BLaER1 (cell line): Measurements from ENCODE around the gene G3BP1.
A peak's percentile ranks its signal among the peaks of the same experiment; 100 is the strongest.
"Not testable (repeated sequence)": the region's sequence is repeated elsewhere in the genome, so short reads cannot be mapped to it uniquely, and the experiment has no call there.

ENCODE experiments used
- H3K27ac ChIP-seq: shearing (Covaris generic); formaldehyde crosslinking; 2 replicates; pipeline ENCODE4 v1.8.1; 2022
- H3K27me3 ChIP-seq: shearing (Covaris generic); formaldehyde crosslinking; 2 replicates; pipeline ENCODE4 v1.8.1; 2022
- H3K36me3 ChIP-seq: shearing (Covaris generic); formaldehyde crosslinking; 2 replicates; pipeline ENCODE4 v1.8.1; 2022
- H3K4me1 ChIP-seq: shearing (Covaris generic); formaldehyde crosslinking; 2 replicates; pipeline ENCODE4 v1.8.1; 2022
- H3K4me2 ChIP-seq: shearing (Covaris generic); formaldehyde crosslinking; 2 replicates; pipeline ENCODE4 v1.8.1; 2022
- H3K4me3 ChIP-seq: shearing (Covaris generic); formaldehyde crosslinking; 2 replicates; pipeline ENCODE4 v1.8.1; 2022
- H3K9ac ChIP-seq: shearing (Covaris generic); formaldehyde crosslinking; 2 replicates; pipeline ENCODE4 v1.8.1; 2022
- H3K9me3 ChIP-seq: shearing (Covaris generic); formaldehyde crosslinking; 2 replicates; pipeline ENCODE4 v1.8.1; 2022
- H4K20me1 ChIP-seq: shearing (Covaris generic); formaldehyde crosslinking; 2 replicates; pipeline ENCODE4 v1.8.1; 2022
- Cebpa-rat ChIP-seq: shearing (Covaris generic); IDR thresholded peaks from 2 replicates; pipeline ENCODE4 v1.8.1; 2022

G3BP1 gene

GRCh38 chr5:151771259-151772028 is at the start of gene G3BP1:
G3BP1 (plus strand) TSS chr5:151771954; CDS start chr5:151786621, 14,667 bp downstream.
- H3K4me3 ChIP-seq, result peak within 1 kb of the TSS; percentile 93
- no peaks in the 10 kb centered on the region for H3K27me3 ChIP-seq
- H3K4me1 ChIP-seq, result peaks cover 45% of the 10 kb centered on the region
- peak; percentile 96 for TF ChIP-seq Cebpa-rat
- H3K9ac ChIP-seq, result peak within 1 kb of the TSS; percentile 98
- H3K9me3 ChIP-seq, result no peaks in the 10 kb centered on the region
- peak within 1 kb of the TSS; percentile 99 for H3K4me2 ChIP-seq
- peaks cover 45% of the 10 kb centered on the region for H4K20me1 ChIP-seq
- peak within 1 kb of the TSS; percentile 99 for H3K27ac ChIP-seq
- H3K36me3 ChIP-seq, result peaks cover 6% of the 10 kb centered on the region; the same call in 1 of the 2 replicates

- Histone ChIP-seq H4K20me1 (no peaks in the 10 kb centered on the region), H3K36me3 (no peaks in the 10 kb centered on the region), H3K9ac (no peak overlapping the region), H3K4me3 (no peak overlapping the region), H3K27ac (no peak overlapping the region), H3K4me1 (peaks cover 8% of the 10 kb centered on the region; the same call in 1 of the 2 replicates), H3K4me2 (no peak overlapping the region), H3K27me3 (no peaks in the 10 kb centered on the region), H3K9me3 (no peaks in the 10 kb centered on the region)
- no peak for TF ChIP-seq Cebpa-rat
Observed at GRCh38 chr5:151722546-151722945, 49.2 kb upstream of the G3BP1 start.

GRCh38 chr5:151724360-151724759 is 47.4 kb upstream of the G3BP1 start:
- no peak for TF ChIP-seq Cebpa-rat
- peaks cover 8% of the 10 kb centered on the region; the same call in 1 of the 2 replicates for H3K4me1 ChIP-seq

GRCh38 chr5:151729597-151729996 is 42.2 kb upstream of the G3BP1 start:
- not testable (repeated sequence) for H3K27ac ChIP-seq, H3K9ac ChIP-seq, H3K4me1 ChIP-seq, H3K4me2 ChIP-seq, H3K4me3 ChIP-seq, H4K20me1 ChIP-seq, H3K27me3 ChIP-seq
- peaks cover 27% of the 10 kb centered on the region for H3K9me3 ChIP-seq
- peaks cover 30% of the 10 kb centered on the region for H3K36me3 ChIP-seq

More at GRCh38 chr5:151724360-151724759, 47.4 kb upstream of the G3BP1 start:
- no peak overlapping the region for H3K4me2 ChIP-seq
- H4K20me1 ChIP-seq, result no peaks in the 10 kb centered on the region
- no peak overlapping the region for H3K9ac ChIP-seq
- no peak overlapping the region for H3K4me3 ChIP-seq
- no peak overlapping the region for H3K27ac ChIP-seq
- peaks cover 11% of the 10 kb centered on the region for H3K9me3 ChIP-seq
- H3K36me3 ChIP-seq, result 0 out of 2 replicates have a peak, but pooled peaks cover under 1% of the 10 kb centered on the region
- no peaks in the 10 kb centered on the region for H3K27me3 ChIP-seq

GRCh38 chr5:151730381-151730780 is 41.4 kb upstream of the G3BP1 start:
- Histone ChIP-seq H3K4me3 (no peak overlapping the region), H3K27ac (no peak overlapping the region), H3K36me3 (peaks cover 30% of the 10 kb centered on the region), H3K4me2 (no peak overlapping the region), H3K4me1 (no peaks in the 10 kb centered on the region), H3K9ac (no peak overlapping the region), H4K20me1 (no peaks in the 10 kb centered on the region), H3K9me3 (peaks cover 27% of the 10 kb centered on the region), H3K27me3 (no peaks in the 10 kb centered on the region)
- no peak for TF ChIP-seq Cebpa-rat

- H3K27me3 ChIP-seq, result no peaks in the 10 kb centered on the region
- no peak overlapping the region for H3K4me3 ChIP-seq
- no peak overlapping the region for H3K4me2 ChIP-seq
- no peak overlapping the region for H3K27ac ChIP-seq
- no peaks in the 10 kb centered on the region for H4K20me1 ChIP-seq
- H3K36me3 ChIP-seq, result peaks cover 35% of the 10 kb centered on the region
- H3K4me1 ChIP-seq, result no peaks in the 10 kb centered on the region
- H3K9me3 ChIP-seq, result peaks cover 25% of the 10 kb centered on the region
- H3K9ac ChIP-seq, result no peak overlapping the region
- no peak for TF ChIP-seq Cebpa-rat
Observed at GRCh38 chr5:151733358-151734063, 38.2 kb upstream of the G3BP1 start.

- Histone ChIP-seq H3K4me2 (no peak overlapping the region), H3K4me3 (no peak overlapping the region), H3K36me3 (peaks cover 36% of the 10 kb centered on the region), H3K9me3 (peaks cover 19% of the 10 kb centered on the region), H4K20me1 (no peaks in the 10 kb centered on the region), H3K9ac (no peak overlapping the region), H3K27me3 (no peaks in the 10 kb centered on the region), H3K4me1 (no peaks in the 10 kb centered on the region), H3K27ac (no peak overlapping the region)
- no peak for TF ChIP-seq Cebpa-rat
Observed at GRCh38 chr5:151734064-151734408, 37.7 kb upstream of the G3BP1 start.

- Histone ChIP-seq H3K36me3 (peaks cover 22% of the 10 kb centered on the region; the same call in 1 of the 2 replicates), H4K20me1 (no peaks in the 10 kb centered on the region), H3K4me1 (no peaks in the 10 kb centered on the region), H3K4me2 (no peak overlapping the region), H3K27ac (no peak overlapping the region), H3K27me3 (no peaks in the 10 kb centered on the region), H3K9me3 (peaks cover 3% of the 10 kb centered on the region), H3K9ac (no peak overlapping the region), H3K4me3 (no peak overlapping the region)
- TF ChIP-seq Cebpa-rat, result no peak
Observed at GRCh38 chr5:151735646-151736045, 36.1 kb upstream of the G3BP1 start.

GRCh38 chr5:151737431-151737830 is 34.3 kb upstream of the G3BP1 start:
- H3K4me1 ChIP-seq, result no peaks in the 10 kb centered on the region
- TF ChIP-seq Cebpa-rat, result no peak
- no peak overlapping the region for H3K4me3 ChIP-seq
- no peaks in the 10 kb centered on the region for H3K27me3 ChIP-seq
- peaks cover 27% of the 10 kb centered on the region for H3K36me3 ChIP-seq
- H3K27ac ChIP-seq, result no peak overlapping the region
- no peak overlapping the region for H3K4me2 ChIP-seq
- H3K9me3 ChIP-seq, result no peaks in the 10 kb centered on the region
- 0 out of 2 replicates have a peak, but pooled peaks cover 3% of the 10 kb centered on the region for H4K20me1 ChIP-seq
- H3K9ac ChIP-seq, result no peak overlapping the region
